Activated naive CD4-positive, alpha-beta T cell treated with anti-CD3 and anti-CD28 coated beads for 36 hours (primary cell): ENCODE results near the gene RBM28. TPM values are rescaled to one million over a fixed set of nuclear protein-coding genes. Genes with fewer than 3 reads are reported as not detected.

Experiments
- CTCF ChIA-PET: fragments of 350-600 bp; sonication (Branson Sonifier 250); formaldehyde crosslinking; loops from one replicate; lab custom pipeline; 2021; ENCODE audit warnings: antibody characterized with exemption; lab: Charles Lee
- DNase-seq: peaks from one replicate; pipeline ENCODE4 v3.0.0-alpha.2; 2020
- H3K27ac Mint-ChIP-seq: one replicate; pipeline ENCODE4 v1.8.0; 2021; ENCODE audit warnings: mild to moderate bottlenecking, mixed read lengths
- H3K27me3 Mint-ChIP-seq: one replicate; pipeline ENCODE4 v1.8.0; 2021; ENCODE audit warnings: low read depth, mixed read lengths
- H3K36me3 Mint-ChIP-seq: one replicate; pipeline ENCODE4 v1.8.0; 2021; ENCODE audit warnings: low read depth, mixed read lengths
- H3K4me1 Mint-ChIP-seq: one replicate; pipeline ENCODE4 v1.8.0; 2021; ENCODE audit warnings: low read depth, mixed read lengths
- H3K4me3 Mint-ChIP-seq: one replicate; pipeline ENCODE4 v1.8.0; 2021; ENCODE audit warnings: mild to moderate bottlenecking, moderate library complexity, mixed read lengths
- H3K9me3 Mint-ChIP-seq: one replicate; pipeline ENCODE4 v1.8.0; 2021; ENCODE audit warnings: mixed read lengths
- intact Hi-C: fragments of 100-400 bp; cut with micrococcal nuclease; formaldehyde crosslinking; loops from one replicate; pipeline ENCODE4 v1.15.1; 2023
- total RNA-seq, 2 experiments: library from RNA; stranded (reverse); gene quantifications; one replicate each; pipeline ENCODE4 v1.2.3, GENCODE V29; 2021

RBM28 gene
- total RNA-seq, 2 experiments from 2014 or later = 51.9 to 53.2 TPM

- Mint-ChIP-seq H3K36me3 (peaks cover 14% of the 10 kb centered on the region), H3K27ac (no peak overlapping the region), H3K4me3 (no peak overlapping the region), H3K27me3 (no peaks in the 10 kb centered on the region), H3K9me3 (peaks cover 20% of the 10 kb centered on the region), H3K4me1 (no peaks in the 10 kb centered on the region)
- CTCF ChIA-PET = no interaction called here
- intact Hi-C loops = no loop called here
- no peak for DNase-seq
These were observed 65.3 kb downstream of the RBM28 start for GRCh38 chr7:128278366-128278765.

DNA sequence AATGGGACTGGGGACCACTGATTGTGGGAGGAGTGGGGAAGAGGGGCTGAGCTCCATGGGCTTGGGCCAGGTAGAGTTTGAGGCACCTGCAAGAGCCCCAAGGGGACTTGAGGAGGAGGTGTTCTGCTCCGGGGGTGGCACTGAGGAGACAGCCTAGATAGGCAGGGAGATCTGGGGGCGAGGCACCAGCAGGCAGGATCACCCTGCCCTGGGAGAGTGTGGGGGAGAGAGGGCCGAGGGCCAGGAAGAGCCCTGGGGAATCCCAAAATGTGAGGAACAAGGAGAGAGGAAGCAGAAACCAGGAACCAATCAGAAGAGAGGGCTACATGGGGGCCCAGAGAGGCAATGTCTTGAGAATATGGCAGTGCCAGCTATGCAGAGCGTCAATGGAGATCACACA lies 68.0 kb downstream of the RBM28 start:
- no peak for DNase-seq
- Mint-ChIP-seq H3K27ac (no peak overlapping the region), H3K9me3 (peaks cover 15% of the 10 kb centered on the region), H3K4me1 (peaks cover 2% of the 10 kb centered on the region), H3K36me3 (peaks cover 8% of the 10 kb centered on the region), H3K27me3 (peaks cover 9% of the 10 kb centered on the region), H3K4me3 (no peak overlapping the region)
- intact Hi-C loops = no loop called here
- CTCF ChIA-PET = no interaction called here

- intact Hi-C loops = no loop called here
These were observed 68.7 kb downstream of the RBM28 start for GRCh38 chr7:128274884-128275603.

GRCh38 chr7:128274246-128274883 lies 69.3 kb downstream of the RBM28 start:
- H3K27me3 Mint-ChIP-seq = peaks cover 12% of the 10 kb centered on the region
- H3K36me3 Mint-ChIP-seq = no peaks in the 10 kb centered on the region
- no peak overlapping the region for H3K4me3 Mint-ChIP-seq
- CTCF ChIA-PET = interaction anchor here (0.6 kb wide), 1 partner anchor 47 kb away, joined by 3 read pairs; no protein-coding TSS in a partner anchor
- no peak overlapping the region for H3K27ac Mint-ChIP-seq
- intact Hi-C loops = no loop called here
- peaks cover 2% of the 10 kb centered on the region for H3K4me1 Mint-ChIP-seq
- DNase-seq = no peak
- peaks cover 6% of the 10 kb centered on the region for H3K9me3 Mint-ChIP-seq

More at GRCh38 chr7:128274884-128275603, 68.7 kb downstream of the RBM28 start:
- H3K4me1 Mint-ChIP-seq = peaks cover 2% of the 10 kb centered on the region
- CTCF ChIA-PET = no interaction called here
- peaks cover 11% of the 10 kb centered on the region for H3K9me3 Mint-ChIP-seq
- H3K4me3 Mint-ChIP-seq = no peak overlapping the region
- peaks cover 5% of the 10 kb centered on the region for H3K36me3 Mint-ChIP-seq
- DNase-seq = no peak
- no peak overlapping the region for H3K27ac Mint-ChIP-seq
- peaks cover 9% of the 10 kb centered on the region for H3K27me3 Mint-ChIP-seq

DNA sequence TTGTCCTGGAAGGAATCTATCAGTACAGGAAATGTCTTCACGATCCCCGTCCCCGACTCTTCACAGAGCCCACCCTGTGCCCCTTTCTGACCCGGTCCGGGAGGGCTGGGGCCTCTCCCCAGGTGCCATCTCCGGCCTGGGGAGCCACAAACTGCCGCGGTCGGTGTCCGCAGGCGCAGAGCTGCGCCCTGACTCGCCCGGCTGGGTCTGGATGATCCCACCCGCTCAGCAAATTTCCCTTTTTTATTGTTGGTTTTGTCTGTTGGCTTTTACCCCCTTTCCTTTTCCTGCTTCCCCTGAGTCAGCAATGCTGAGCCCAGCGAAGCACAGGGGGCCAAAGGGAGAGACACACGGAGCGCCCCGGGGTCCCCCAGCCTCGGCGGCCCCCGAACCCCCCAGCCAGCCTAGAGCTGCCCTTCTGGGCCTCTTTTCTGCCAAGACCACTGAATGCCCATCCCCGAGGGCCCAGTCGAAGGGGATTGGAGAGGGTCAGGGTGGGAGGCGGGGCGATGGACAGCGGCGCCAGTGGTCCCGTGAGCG lies 71.7 kb downstream of the RBM28 start:
- peaks cover 2% of the 10 kb centered on the region for H3K4me1 Mint-ChIP-seq
- H3K4me3 Mint-ChIP-seq = no peak overlapping the region
- no peak for DNase-seq
- peaks cover 27% of the 10 kb centered on the region for H3K27me3 Mint-ChIP-seq
- no peaks in the 10 kb centered on the region for H3K9me3 Mint-ChIP-seq
- intact Hi-C loops = no loop called here
- no peaks in the 10 kb centered on the region for H3K36me3 Mint-ChIP-seq
- no peak overlapping the region for H3K27ac Mint-ChIP-seq
- CTCF ChIA-PET = no interaction called here

GRCh38 chr7:128271471-128271941 lies 72.2 kb downstream of the RBM28 start:
- Mint-ChIP-seq H3K4me1 (peaks cover 2% of the 10 kb centered on the region), H3K9me3 (no peaks in the 10 kb centered on the region), H3K36me3 (no peaks in the 10 kb centered on the region), H3K27ac (no peak overlapping the region), H3K4me3 (peak overlapping the region; percentile 10), H3K27me3 (peaks cover 27% of the 10 kb centered on the region)
- no peak for DNase-seq
- CTCF ChIA-PET = no interaction called here
- intact Hi-C loops = no loop called here

GRCh38 chr7:128270826-128271272 lies 72.9 kb downstream of the RBM28 start:
- peaks cover 27% of the 10 kb centered on the region for H3K27me3 Mint-ChIP-seq
- H3K9me3 Mint-ChIP-seq = no peaks in the 10 kb centered on the region
- H3K4me3 Mint-ChIP-seq = no peak overlapping the region
- H3K4me1 Mint-ChIP-seq = peaks cover 2% of the 10 kb centered on the region
- no peaks in the 10 kb centered on the region for H3K36me3 Mint-ChIP-seq
- no peak overlapping the region for H3K27ac Mint-ChIP-seq
- intact Hi-C loops = no loop called here
- CTCF ChIA-PET = no interaction called here
- DNase-seq = no peak

DNA sequence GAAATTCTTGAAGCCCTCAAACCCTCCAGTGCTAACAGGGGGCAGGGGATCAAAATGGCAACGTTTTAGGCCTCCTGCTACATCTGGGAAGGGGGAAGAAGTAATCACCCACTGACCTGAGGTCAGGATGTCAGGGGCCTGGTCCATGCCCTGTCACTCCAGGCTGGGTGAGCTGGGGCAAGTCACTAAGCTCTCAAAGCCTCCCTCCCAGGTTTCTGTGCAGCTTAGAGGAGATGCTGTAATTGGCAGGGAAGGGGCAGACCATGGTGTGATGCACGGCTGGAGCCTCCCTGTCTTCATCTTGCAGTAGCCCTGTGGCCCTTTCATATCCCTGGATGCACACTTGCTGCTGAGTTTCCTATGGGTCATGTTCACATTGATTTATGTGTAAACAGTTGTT lies 75.5 kb downstream of the RBM28 start:
- peaks cover 29% of the 10 kb centered on the region for H3K27me3 Mint-ChIP-seq
- intact Hi-C loops = no loop called here

DNA sequence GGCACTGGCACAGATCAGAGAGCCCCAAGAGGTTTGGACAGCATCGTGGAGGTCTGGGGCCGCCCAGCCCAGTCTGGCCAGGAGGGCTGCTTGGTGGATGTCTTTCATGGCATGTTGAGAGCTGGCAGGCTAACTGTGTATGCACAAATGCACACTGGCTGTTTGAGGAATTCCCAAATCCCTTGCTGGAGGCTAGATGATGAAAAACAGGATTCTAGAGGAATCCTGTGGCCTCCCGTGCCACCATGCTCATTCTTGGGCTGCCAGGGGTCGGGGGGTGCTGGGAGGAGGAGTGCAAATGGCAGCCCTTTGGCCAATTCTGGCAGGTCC lies 76.1 kb downstream of the RBM28 start:
- CTCF ChIA-PET = no interaction called here
- Mint-ChIP-seq H3K36me3 (no peaks in the 10 kb centered on the region), H3K4me3 (no peak overlapping the region), H3K27me3 (peaks cover 30% of the 10 kb centered on the region), H3K9me3 (no peaks in the 10 kb centered on the region), H3K4me1 (peaks cover 2% of the 10 kb centered on the region), H3K27ac (no peak overlapping the region)
- intact Hi-C loops = no loop called here
- no peak for DNase-seq

More for the DNA sequence above, 75.5 kb downstream of the RBM28 start:
- Mint-ChIP-seq H3K36me3 (no peaks in the 10 kb centered on the region), H3K4me1 (peaks cover 2% of the 10 kb centered on the region), H3K27ac (no peak overlapping the region), H3K9me3 (no peaks in the 10 kb centered on the region), H3K4me3 (no peak overlapping the region)
- CTCF ChIA-PET = no interaction called here
- no peak for DNase-seq

GRCh38 chr7:128266883-128267594 lies 76.7 kb downstream of the RBM28 start:
- no peak for DNase-seq
- peaks cover 2% of the 10 kb centered on the region for H3K4me1 Mint-ChIP-seq
- no peak overlapping the region for H3K27ac Mint-ChIP-seq
- H3K4me3 Mint-ChIP-seq = no peak overlapping the region
- CTCF ChIA-PET = no interaction called here
- H3K27me3 Mint-ChIP-seq = peaks cover 27% of the 10 kb centered on the region
- H3K9me3 Mint-ChIP-seq = no peaks in the 10 kb centered on the region
- intact Hi-C loops = no loop called here
- H3K36me3 Mint-ChIP-seq = no peaks in the 10 kb centered on the region

GRCh38 chr7:128266529-128266882 lies 77.2 kb downstream of the RBM28 start:
- H3K9me3 Mint-ChIP-seq = no peaks in the 10 kb centered on the region
- H3K27me3 Mint-ChIP-seq = peaks cover 27% of the 10 kb centered on the region
- CTCF ChIA-PET = interaction anchor here (1.3 kb wide), 1 partner anchor 57 kb away, joined by 3 read pairs; no protein-coding TSS in a partner anchor
- intact Hi-C loops = no loop called here
- no peaks in the 10 kb centered on the region for H3K36me3 Mint-ChIP-seq
- no peak overlapping the region for H3K27ac Mint-ChIP-seq
- no peak for DNase-seq
- H3K4me1 Mint-ChIP-seq = peaks cover 2% of the 10 kb centered on the region
- no peak overlapping the region for H3K4me3 Mint-ChIP-seq

DNA sequence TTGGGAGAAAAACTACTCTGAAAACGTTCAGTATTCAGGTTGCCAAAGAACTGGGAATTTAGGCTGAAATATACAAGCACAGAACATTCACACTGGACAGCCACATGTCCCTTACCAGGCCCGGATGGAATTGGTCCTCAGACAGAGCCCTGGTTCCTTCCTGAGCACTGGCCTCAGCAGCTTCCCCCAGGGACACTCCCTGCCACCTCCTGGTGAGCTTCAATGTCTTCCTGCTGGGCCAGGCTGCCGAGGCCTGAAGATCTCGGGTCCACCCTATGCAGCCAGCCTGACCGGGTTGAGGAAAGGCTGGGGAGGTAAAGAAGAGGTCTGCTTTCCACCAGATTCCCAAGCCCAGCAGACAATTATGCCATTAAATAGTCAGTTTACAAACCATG lies 77.8 kb downstream of the RBM28 start:
- H3K4me3 Mint-ChIP-seq = no peak overlapping the region

More for the DNA sequence above, 77.8 kb downstream of the RBM28 start:
- intact Hi-C loops = no loop called here
- Mint-ChIP-seq H3K9me3 (no peaks in the 10 kb centered on the region), H3K27me3 (peaks cover 22% of the 10 kb centered on the region), H3K36me3 (no peaks in the 10 kb centered on the region), H3K27ac (no peak overlapping the region), H3K4me1 (no peaks in the 10 kb centered on the region)
- CTCF ChIA-PET = interaction anchor here (1.3 kb wide), 1 partner anchor 56 kb away, joined by 3 read pairs; no protein-coding TSS in a partner anchor
- no peak for DNase-seq
